Adrenal gland (tissue), 12 donors: ENCODE results near the gene SULF2. TPM values are rescaled to one million over a fixed set of nuclear protein-coding genes. Genes with fewer than 3 reads are reported as not detected.

Source experiments
- DNase-seq, 7 donors: peaks; one replicate each; pipeline ENCODE4 v3.0.0-alpha.2; 2019 to 2020
- H3K27ac ChIP-seq, 5 donors: fragments of 200-600 bp; sonication (generic) in 4 of 5; 1 replicate in 3 of 5; 2 replicates in 2 of 5; pipeline versions ENCODE4 v1.5.1 to v1.8.0; 2016 to 2020; ENCODE audit warnings: mild to moderate bottlenecking in 1 of 5
- H3K27me3 ChIP-seq: fragments of 200-600 bp; 2 replicates; pipeline ENCODE4 v1.8.0; 2021
- H3K36me3 ChIP-seq, 2 donors: fragments of 200-600 bp; replicated peaks in 1 of 2; 1 replicate in 1 of 2; 2 replicates in 1 of 2; pipeline versions ENCODE4 v1.5.1 to v1.8.0; 2018 to 2022
- H3K4me1 ChIP-seq, 2 donors: fragments of 200-600 bp; replicated peaks in 1 of 2; 1 replicate in 1 of 2; 2 replicates in 1 of 2; pipeline versions ENCODE4 v1.5.1 to v1.8.0; 2018 to 2021
- H3K4me3 ChIP-seq, 4 donors: fragments of 200-600 bp; sonication (generic) in 3 of 4; one replicate each; pipeline ENCODE4 v1.5.1; 2016 to 2018
- H3K9me3 ChIP-seq, 3 donors: fragments of 200-600 bp; sonication (generic) in 1 of 3; replicated peaks in 1 of 3; 1 replicate in 2 of 3; 2 replicates in 1 of 3; pipeline versions ENCODE4 v1.5.1 to v1.8.0; 2016 to 2021
- CTCF ChIP-seq, 6 experiments: fragments of 450-650 bp in 4 of 6; fragments of 200-600 bp in 2 of 6; sonication (generic) in 1 of 6; IDR thresholded peaks; 1 replicate in 5 of 6; 2 replicates in 1 of 6; pipeline versions ENCODE4 v1.5.1 to v1.8.0; 2016 to 2021; ENCODE audit warnings: antibody characterized with exemption in 6 of 6, mild to moderate bottlenecking in 2 of 6, moderate library complexity in 1 of 6
- POLR2A ChIP-seq, 2 donors: fragments of 450-650 bp; IDR thresholded peaks; one replicate each; pipeline ENCODE4 v1.6.1; 2017; ENCODE audit warnings: antibody characterized with exemption in 2 of 2, mild to moderate bottlenecking in 2 of 2, moderate library complexity in 1 of 2
- WGBS, 4 donors: extraction: QIAGEN DNeasy Blood & Tissue Kit in 2 of 4; methylation state at CpG; one replicate each; pipeline versions ENCODE4 v1.1.5 to v1.1.7; 2013 to 2017; 5-methylcytosine and 5-hydroxymethylcytosine counted together
- intact Hi-C, 2 donors: fragments of 100-400 bp; cut with DNase I; formaldehyde crosslinking; loops; one replicate each; pipeline versions ENCODE4 v1.14.1 to v1.15.0; 2022 to 2023
- polyA plus RNA-seq, 3 donors: library from polyadenylated mRNA; stranded (reverse); fragments of 200-250 nt in 2 of 3; fragments of 350-450 nt in 1 of 3; fragmentation: Illumina TruSeq in 1 of 3; extraction: RNeasy Lipid Tissue Mini Kit (QIAGEN cat#74804) in 1 of 3; gene quantifications; one replicate each; pipeline ENCODE4 v1.2.3, GENCODE V29; 2013 to 2014
- total RNA-seq, 9 donors: library from RNA; depleted of rRNA in 4 of 9; stranded (reverse); fragments of >200 nt in 4 of 9; fragments of 120-200 nt in 1 of 9; fragmentation: NEBNext Ultra II Directional in 1 of 9; extraction: Animal tissue kit (Norgen Biotek cat#: 25700) in 1 of 9; gene quantifications; one replicate each; pipeline versions ENCODE4 v1.1.0 to v1.2.4, GENCODE V29; 2013 to 2023
- donor health status: healthy with polysubstance abuse.
- donor health status: Bipolar disorder and iron deficiency.
- donor health status: DM: yes; HTN: yes; CAD: no.
- donor health status: DM: no; HTN: no; CAD: no.
- donor health status: DM: no; HTN: no; CAD: no.
- donor health status: DM: yes; HTN: yes; CAD: no.

Gene SULF2
- total and polyA plus RNA-seq, 12 donors, result 13.5 to 42.5 (median 25.6) TPM

DNA sequence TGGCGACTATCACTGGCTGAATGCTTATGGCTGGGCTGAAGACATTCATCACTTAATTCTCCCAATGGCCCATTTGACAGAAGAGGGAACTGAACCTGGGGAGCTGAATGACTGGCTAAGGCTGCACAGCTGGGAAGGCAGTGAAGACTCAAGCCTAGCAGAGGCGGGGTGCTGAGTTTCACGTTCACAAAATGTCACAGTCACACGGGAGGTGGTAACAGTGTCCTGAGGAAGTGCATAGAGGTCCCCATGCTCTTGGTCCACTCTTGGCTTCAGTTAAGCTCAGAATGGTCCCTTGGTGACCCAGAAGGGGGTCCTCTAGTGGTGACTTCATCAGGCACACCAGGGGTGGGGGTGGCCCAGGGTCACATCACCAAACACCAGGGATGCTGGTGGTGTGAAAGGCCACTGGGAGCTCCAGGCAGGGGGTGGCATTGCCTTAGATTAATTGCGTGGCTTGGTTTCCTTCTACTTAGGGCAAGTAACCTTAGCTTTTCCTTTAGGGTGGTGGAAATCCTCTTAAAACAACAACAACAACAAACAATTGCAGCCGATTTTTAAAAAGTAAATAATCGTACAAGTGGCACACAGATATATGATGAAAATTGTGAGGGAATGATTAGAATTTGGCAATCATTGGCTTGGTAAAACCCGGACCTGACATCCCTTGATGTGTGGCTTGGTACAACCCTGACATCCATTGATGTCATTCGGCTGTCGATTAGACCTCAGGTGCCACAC is 45.0 kb downstream of the SULF2 start:
- Histone ChIP-seq H3K36me3 (no peaks in the 10 kb centered on the region), H3K27ac (no peak overlapping the region), H3K4me3 (no peak overlapping the region), H3K27me3 (no peaks in the 10 kb centered on the region), H3K9me3 (no peaks in the 10 kb centered on the region), H3K4me1 (no peaks in the 10 kb centered on the region)
- no peak for TF ChIP-seq CTCF (IDR thresholded peaks at IDR 0.05)
- no peak for TF ChIP-seq POLR2A (IDR thresholded peaks at IDR 0.05)
- intact Hi-C loops, result no loop called here
- no peak for DNase-seq
- 76 to 83% (median 78%) methylated on average over 10 of the region's 10 CpGs for WGBS, 4 donors

DNA sequence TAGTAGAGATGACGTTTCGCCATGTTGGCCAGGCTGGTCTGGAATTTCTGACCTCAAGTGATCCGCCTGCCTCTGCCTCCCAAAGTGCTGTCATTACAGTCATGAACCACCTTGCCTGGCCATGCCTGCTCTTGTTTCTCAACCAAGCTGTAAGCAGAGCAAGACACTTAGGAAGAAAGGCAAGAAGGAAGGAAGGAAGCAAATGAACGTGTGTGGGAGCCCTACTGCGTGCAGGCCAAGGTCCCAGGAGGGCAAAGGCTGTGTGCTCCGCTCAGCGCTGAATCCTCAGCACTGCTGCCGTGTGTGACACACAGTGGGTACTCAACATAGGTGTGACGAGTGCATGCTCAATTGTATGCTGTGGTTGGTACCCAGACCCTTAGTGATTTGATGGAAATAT is 47.4 kb downstream of the SULF2 start:
- Histone ChIP-seq H3K4me1 (no peaks in the 10 kb centered on the region), H3K9me3 (no peaks in the 10 kb centered on the region), H3K27ac (no peak overlapping the region), H3K4me3 (no peak overlapping the region), H3K36me3 (no peaks in the 10 kb centered on the region), H3K27me3 (no peaks in the 10 kb centered on the region)
- intact Hi-C loops, result no loop called here
- TF ChIP-seq POLR2A (IDR thresholded peaks at IDR 0.05), result no peak
- no peak for TF ChIP-seq CTCF (IDR thresholded peaks at IDR 0.05)
- 84 to 93% (median 93%) methylated on average over 9 of the region's 9 CpGs for WGBS, 4 donors
- DNase-seq, result no peak

GRCh38 chr20:47736570-47737152 is 48.6 kb downstream of the SULF2 start:
- no peak overlapping the region for H3K27ac ChIP-seq
- H3K4me1 ChIP-seq, result no peaks in the 10 kb centered on the region
- whole genome bisulfite sequencing, 4 donors, result 93 to 96% (median 94%) methylated on average over 13 to 26 of the region's 26 CpGs
- TF ChIP-seq CTCF (IDR thresholded peaks at IDR 0.05) (no peak), POLR2A (IDR thresholded peaks at IDR 0.05) (no peak)
- no peak for DNase-seq
- no peaks in the 10 kb centered on the region for H3K36me3 ChIP-seq
- H3K9me3 ChIP-seq, result no peaks in the 10 kb centered on the region
- intact Hi-C loops, result no loop called here
- no peaks in the 10 kb centered on the region for H3K27me3 ChIP-seq
- no peak overlapping the region for H3K4me3 ChIP-seq

DNA sequence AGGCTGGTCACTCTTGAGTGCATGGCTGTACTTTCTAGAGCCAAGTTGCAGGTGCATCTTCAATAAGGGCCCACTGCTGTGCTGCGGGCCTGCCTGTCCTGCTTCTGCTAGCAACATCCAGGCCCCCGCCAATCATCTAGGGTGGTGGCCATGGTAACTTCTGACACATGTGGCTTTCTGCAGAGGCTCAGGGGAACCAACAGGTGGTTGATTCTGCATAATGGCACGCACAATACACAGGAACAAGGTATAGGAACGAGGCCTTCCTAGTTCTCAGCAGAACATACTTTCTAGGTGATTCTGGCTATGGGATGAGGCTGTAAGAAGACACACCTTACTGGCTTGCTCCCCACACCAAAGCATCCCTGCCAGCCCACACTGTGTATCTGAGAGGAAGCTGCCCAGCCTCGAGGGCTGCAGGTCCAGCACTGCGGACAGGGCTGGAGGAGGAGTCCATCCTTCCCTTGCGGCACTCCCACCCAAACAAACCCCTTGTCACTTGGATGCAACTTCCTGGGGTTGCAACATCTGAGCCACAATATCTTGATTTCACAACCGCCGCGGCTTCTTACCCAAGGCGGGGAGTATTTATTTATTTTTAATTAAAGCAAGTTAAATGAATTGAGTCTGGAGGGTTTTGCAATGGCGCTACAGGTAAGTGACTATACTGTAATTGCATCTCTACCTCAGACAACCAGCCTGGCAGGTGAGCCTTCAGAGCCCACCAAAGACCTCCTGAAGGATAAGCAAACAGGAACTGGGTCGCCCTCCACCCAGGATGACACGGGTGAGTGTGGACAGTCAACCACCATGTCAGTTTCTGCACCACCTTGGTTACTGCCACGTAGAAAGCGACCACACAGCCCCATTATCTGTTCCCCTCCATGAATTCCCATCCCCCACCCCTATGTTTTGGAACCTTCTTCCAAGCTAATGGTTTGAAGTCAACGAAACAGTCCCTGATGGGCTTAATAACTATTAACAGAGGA is 49.6 kb downstream of the SULF2 start:
- Histone ChIP-seq H3K36me3 (no peaks in the 10 kb centered on the region), H3K27me3 (no peaks in the 10 kb centered on the region), H3K27ac (no peak overlapping the region), H3K4me1 (no peaks in the 10 kb centered on the region), H3K9me3 (no peaks in the 10 kb centered on the region), H3K4me3 (no peak overlapping the region)
- peak in 5 of 7 donors; percentile 30 to 62 (median 40) for DNase-seq
- TF ChIP-seq POLR2A (IDR thresholded peaks at IDR 0.05) (no peak), CTCF (IDR thresholded peaks at IDR 0.05) (no peak)
- 71 to 82% (median 78%) methylated on average over 15 to 17 of the region's 17 CpGs for WGBS, 4 donors
- intact Hi-C loops, result no loop called here
